SW480 (cell line): ENCODE results near the gene TMEM236.

Source experiments
- DNase-seq: peaks from one replicate; pipeline ENCODE4 v3.0.0-alpha.2; 2016; ENCODE audit warnings: low spot score

Gene TMEM236

DNA sequence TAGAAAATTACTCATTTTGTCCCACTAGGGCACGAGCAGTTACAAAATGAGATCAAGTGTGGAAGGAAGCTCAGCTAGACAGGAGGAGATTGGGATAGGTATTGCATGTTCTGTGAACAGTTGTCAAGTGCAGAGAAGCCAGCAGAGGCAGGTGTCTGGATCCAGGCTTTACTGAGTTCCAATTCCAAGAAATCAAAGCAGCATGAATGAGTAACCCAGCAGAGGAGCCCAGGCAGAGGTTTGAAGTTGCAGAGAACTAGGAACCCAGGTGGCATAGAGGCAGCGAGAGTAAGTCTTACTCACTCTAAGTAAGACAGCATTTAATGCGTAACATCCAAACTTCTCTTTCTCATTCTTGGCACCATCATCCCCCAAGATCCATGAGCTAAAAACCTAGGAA is 68.9 kb downstream of the TMEM236 start:
- DNase-seq: no peak

DNA sequence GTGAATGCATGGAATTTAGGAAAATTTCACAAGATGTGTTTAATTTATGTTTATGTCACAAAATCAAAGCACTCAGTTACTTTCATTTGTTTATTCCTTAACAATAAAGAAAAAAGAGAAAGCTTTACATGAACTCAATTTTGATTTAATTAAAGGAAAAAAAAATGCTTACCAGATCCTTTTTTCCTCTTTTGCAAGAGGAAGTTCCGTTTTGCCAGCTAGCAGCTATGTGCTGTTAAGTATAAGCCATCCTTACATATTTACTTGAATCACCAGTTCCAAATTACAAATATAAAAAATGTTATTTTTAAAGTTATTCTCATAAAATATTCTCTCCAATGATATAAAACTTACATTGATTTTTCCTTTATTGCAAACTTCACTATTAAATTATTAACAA is 69.9 kb downstream of the TMEM236 start:
- DNase-seq: no peak

DNA sequence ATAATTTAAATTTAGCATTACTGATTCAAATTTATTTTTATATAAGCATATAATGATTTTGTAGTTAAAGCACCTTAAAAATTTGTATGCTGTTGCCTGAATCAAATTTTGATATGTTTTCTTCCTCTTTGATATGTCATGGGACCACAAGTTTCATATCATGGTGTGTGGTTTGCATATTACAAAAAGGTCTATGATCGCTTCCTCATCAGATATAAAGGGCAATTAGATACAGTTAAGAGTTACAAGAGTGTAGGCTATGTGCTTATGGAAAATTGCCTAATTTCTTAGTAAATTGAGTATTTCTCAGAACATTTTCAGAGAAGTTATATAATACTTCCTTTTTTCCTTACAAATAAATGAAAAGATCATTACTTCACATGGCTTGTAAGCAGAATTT is 79.3 kb downstream of the TMEM236 start:
- DNase-seq: no peak

DNA sequence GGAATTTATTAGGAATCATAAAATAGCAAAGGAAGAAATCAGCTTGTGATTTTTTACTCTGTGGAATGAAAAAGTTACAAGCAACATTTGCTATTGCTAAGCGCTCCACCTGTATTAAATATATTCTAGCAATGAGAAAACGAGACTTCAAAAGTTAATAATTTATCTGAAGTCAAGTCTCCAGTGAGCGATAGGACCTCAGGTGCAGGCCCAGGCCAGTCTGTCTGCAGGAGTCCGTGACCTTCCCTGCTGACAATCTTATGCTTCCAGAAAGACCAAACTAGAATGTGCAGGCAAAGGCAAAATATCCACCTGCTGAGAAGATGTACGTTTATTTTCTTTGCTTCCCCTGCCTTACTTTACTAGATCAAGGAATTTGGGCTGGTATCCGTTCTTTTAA is 79.9 kb downstream of the TMEM236 start:
- no peak for DNase-seq

DNA sequence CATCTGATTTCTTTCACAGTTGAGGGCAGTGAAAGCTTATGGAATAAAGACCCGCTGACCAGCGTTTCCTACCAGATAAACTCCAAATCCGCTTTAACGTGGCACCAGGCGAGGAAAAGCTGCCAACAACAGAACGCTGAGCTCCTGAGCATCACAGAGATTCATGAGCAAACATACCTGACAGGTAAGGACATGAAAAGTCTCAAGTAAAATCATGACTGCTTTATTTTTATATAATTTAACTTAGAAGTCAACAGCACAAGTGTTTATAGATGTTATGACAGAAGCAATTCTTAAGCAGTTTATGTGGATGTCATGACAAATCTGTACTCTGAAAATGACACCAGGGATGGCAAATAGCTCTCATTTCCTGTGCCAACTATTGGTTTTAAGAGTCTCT is 81.7 kb downstream of the TMEM236 start:
- no peak for DNase-seq

DNA sequence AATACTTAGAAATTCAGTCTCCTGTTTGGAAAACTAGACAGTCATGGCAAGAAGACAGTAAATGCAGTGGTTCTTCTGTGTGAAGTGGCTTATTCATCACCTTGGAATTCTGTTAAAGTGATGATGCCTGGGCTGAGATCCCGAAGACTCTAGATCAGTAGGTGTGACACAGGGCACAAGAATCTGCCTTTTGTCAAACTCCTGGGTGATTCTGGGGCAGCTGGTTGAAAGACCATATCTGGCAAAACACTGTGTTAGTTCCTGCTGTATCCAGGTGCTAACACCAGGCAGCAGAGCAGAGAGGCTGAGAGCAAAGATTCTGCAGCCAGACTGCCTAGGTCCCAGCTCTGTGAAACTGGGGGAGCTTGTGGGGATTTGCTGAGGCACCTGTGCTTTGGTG is 83.7 kb downstream of the TMEM236 start:
- peak; percentile 4 for DNase-seq

DNA sequence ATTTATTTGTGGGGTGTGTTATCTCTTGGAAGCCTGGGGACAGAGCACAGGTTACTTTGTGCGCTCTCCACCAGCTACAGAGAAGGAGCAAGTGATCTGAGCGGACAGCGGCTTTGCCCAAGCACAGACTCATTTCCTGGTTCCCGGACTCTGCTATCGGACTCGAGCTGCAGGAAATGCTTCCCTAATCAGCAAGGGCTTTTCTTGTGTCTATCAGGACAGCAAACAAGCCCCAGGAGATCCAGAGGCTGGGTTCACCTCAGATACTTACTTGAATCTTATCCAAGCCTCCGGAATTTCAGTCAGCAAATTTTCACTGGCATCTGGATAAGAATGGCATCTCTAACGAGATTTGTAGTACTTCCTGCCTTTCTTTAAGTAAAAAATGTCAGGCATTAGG is 84.9 kb downstream of the TMEM236 start:
- DNase-seq: peak; percentile 21

DNA sequence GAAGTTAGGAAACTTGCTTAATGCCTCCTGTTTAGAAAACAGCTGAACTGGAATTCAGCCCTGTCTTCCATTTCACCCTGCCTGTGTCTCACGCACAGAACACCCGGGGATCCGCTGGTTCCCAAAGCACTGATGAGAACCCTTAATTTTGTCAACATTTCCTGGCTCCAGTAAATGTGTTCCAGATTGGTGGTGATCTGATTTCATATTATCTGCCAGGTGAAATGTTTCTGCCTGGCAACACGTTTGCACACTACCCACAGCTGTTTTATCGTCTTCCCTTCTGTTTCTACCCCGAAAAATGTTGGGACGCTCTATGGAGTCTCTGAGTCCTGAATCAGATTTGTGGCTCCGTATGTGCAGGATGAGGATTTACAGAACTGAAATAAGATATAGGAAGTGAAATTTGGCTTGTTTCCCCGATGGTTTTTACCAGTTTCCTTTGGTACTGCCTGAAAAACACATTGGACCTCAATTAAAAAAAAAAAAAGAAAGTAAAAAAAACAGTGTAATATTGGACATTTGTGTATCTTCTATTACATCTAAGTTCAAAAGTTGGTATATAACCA is 86.2 kb downstream of the TMEM236 start:
- no peak for DNase-seq

DNA sequence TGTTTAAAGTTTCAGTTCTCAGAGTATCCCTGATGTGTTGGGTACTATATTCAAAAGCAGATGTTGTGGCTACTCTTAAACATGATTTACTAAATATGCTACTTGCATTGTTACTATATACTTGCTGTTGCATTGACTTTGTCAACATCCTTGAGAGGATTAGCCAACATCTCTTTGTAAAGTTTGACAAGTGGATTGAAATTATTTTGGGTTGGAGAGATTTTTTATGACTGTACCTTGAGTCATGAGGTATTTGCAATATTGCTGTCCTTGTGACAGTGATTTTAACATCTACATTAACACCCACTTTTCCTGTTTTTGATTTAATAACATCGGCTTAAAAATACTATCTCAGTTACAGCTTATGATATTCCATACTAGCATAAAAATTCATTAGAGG is 89.0 kb downstream of the TMEM236 start:
- DNase-seq: no peak

DNA sequence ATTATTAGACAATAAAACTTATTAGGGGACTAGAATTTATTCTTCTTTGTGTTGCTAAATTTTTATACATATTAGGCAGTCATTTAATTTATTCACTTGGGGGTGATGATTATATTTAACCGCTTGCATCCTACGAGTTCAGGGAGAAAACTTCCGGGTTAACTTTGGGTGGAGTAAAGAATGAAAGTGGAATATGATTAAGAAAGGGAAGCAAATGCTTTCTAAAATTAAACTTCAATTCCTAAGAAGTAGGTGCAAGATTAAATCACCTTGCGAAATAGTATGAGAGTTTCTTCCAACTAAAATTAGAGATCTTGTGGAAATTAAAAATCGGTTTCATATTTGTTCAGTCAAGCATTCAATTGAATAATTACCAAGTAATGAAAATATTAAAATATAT is 90.6 kb downstream of the TMEM236 start:
- no peak for DNase-seq

DNA sequence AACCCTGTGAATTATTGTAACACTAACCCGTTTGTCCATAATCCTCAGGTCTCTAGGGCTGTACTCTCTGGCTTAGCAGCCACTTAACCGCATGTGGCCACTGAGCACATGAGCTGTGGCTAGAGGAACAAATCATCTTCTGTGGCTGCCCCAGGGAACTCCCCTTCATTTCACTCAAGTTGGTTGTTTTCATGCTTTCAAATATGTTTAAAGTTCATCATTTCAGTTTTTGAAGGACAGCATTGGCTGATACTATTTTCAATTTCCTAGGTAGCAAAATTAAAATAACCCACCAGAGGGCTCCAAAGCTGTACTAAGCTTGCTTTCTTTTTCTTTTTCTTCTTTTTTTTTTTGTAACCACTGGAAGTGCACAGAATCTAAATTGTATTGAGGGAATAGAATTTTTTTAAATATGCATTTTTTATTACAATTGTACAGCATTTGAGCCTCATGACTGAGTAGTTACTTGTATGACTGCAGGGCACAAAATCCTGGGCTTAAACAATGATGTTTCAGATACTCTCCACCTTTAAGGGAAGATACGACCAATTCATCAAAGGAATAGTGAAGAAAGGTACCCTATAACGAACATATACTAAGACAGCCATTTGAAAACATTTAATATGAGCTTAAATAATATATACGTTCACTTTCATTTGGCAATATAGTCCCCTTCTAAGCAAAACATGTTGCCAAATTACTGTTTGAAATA is 95.7 kb downstream of the TMEM236 start:
- DNase-seq: peak; percentile 10

DNA sequence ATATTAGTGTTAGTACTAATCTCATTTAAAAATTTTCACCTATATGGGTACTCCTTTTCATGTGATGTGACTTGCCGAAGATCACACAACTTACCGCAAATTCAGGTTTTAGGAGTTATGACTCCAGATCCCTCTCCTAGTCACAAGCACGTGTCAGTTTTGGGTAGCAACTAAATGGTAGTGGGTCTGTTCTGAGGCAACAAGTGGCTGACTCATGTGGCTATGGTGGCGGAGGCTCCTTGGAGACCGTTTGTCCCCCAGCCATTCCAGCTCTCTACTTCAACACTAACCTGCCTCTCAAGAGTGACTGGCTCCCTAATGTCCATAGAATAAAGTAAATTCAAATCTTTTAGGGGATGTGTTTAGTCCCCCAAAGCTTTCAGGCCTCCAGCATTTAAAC is 96.6 kb downstream of the TMEM236 start:
- no peak for DNase-seq
